ENCODE data around the gene LPAR2. TPM values are rescaled to one million over a fixed set of nuclear protein-coding genes. Genes with fewer than 3 reads are reported as not detected.

The LPAR2 gene
- polyA plus RNA-seq, 2 of the 4 experiments (the other 2 are of a cell fraction): 1.5 to 3.8 TPM

DNA sequence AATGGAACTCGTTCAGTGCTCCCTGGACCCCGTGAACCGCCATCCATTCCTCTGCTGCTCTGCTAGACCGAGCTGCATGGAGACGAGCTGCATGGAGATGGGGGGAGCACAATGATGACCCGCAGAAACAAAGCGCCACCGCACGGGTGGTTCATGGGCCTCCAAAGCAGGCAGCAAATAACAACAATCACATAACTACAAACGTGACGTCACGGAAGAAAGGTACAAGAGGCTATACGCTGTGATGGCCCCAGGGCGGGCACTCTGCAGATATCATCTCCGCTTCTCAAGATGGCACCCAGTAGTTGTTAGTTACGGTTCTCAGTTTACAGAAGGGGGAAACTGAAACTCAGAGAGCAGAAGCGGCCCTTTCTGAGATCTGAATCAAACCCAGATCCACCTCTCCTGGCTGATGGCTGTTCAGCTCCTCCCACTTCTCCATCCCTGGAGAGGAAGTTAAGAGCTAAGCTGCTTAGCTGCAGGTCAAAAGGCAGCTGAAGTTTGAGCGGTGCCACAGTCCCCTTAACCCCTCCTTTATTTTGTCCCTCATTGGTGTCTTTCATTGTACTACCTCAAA is 33.7 kb upstream of the LPAR2 start:
- peaks cover 8% of the 10 kb centered on the region; the same call in 1 of the 3 replicates for H3K4me1 ChIP-seq
- no peak overlapping the region for H3K4me3 ChIP-seq
- H3K9me3 ChIP-seq: 0 out of 3 replicates have a peak, but pooled peaks cover 5% of the 10 kb centered on the region
- DNase-seq (ENCODE audit: low read depth in 1 of 2, low spot score in 1 of 2): no peak
- CTCF ChIA-PET: interaction anchor here (1.0 to 2.2 kb wide), 3 partner anchors 8 to 130 kb away, joined by 3 to 8 read pairs (median 3); partner anchors contain the start of gene GMIP
- no peak for ATAC-seq
- no peak overlapping the region for H3K27ac ChIP-seq
- TF ChIP-seq SMC3 (IDR thresholded peaks at IDR 0.05) (no peak), CBX8 (IDR thresholded peaks at IDR 0.05) (no peak), CEBPB (IDR thresholded peaks at IDR 0.05) (no peak), EP300 (IDR thresholded peaks at IDR 0.05) (no peak), HEYL (CRISPR knock-in tag; IDR thresholded peaks at IDR 0.05) (no peak), RCOR1 (IDR thresholded peaks at IDR 0.05; ENCODE audit: low read depth, low read length) (no peak), KDM1A (IDR thresholded peaks at IDR 0.05; ENCODE audit: low read depth) (no peak), EHMT2 (IDR thresholded peaks at IDR 0.05; ENCODE audit: low read depth) (no peak), HOXB13 (CRISPR knock-in tag; IDR thresholded peaks at IDR 0.05; ENCODE audit: low read depth) (no peak), BHLHE40 (IDR thresholded peaks at IDR 0.05; ENCODE audit: low read depth, low read length) (no peak), ESRRA (IDR thresholded peaks at IDR 0.05; ENCODE audit: borderline replicate concordance, low read length) (no peak)
- TF ChIP-seq, protein P1, sequence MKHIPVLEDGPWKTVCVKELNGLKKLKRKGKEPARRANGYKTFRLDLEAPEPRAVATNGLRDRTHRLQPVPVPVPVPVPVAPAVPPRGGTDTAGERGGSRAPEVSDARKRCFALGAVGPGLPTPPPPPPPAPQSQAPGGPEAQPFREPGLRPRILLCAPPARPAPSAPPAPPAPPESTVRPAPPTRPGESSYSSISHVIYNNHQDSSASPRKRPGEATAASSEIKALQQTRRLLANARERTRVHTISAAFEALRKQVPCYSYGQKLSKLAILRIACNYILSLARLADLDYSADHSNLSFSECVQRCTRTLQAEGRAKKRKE (CRISPR knock-in tag; IDR thresholded peaks at IDR 0.05; ENCODE audit: low read depth): no peak
- POLR2A ChIA-PET: no interaction called here
- FAIRE-seq: no peak
- peak overlapping the region; percentile 72 for H3K4me2 ChIP-seq
- WGBS (ENCODE audit: missing lambda C conversion rate): 94% methylated on average over 18 of the region's 18 CpGs

DNA sequence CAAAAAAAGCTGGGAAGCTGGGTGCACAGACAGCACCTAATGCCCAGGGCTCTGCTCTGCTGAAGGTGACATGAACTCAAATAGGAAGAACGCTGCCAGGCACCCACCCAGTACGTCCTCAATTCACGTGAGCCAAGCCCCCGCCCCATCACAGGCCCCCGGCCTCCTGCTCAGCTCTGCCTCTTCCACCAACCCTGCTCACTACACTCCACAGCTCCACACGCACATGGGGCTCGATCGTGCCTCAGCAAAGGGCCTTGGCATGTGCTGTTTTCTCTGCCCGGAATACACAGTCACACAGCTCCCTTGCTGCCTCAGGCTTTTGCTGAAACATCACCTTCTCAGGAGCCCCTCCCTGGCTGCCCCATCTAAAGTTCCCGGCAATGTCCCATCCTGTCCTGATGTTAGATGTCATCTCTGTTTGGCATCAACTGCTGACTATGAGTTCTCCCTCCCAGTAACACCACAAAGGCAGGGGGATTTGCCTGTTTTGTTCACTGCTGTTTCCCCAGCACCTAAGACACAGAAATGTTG is 33.2 kb upstream of the LPAR2 start:
- Histone ChIP-seq H3K27ac (no peak overlapping the region), H3K9me3 (0 out of 3 replicates have a peak, but pooled peaks cover 5% of the 10 kb centered on the region), H3K4me2 (no peak overlapping the region), H3K4me3 (no peak overlapping the region), H3K4me1 (peaks cover 8% of the 10 kb centered on the region; the same call in 1 of the 3 replicates)
- no peak for FAIRE-seq
- 89% methylated on average over 10 of the region's 10 CpGs for WGBS (ENCODE audit: missing lambda C conversion rate)
- POLR2A ChIA-PET: interaction anchor here (0.5 kb wide), 1 partner anchor 38 kb away, joined by 5 read pairs; no protein-coding TSS in a partner anchor
- no peak for ATAC-seq
- CTCF ChIA-PET: interaction anchor here (2.2 kb wide), 1 partner anchor 17 kb away, joined by 8 read pairs; the partner anchor contains the start of gene GMIP
- DNase-seq (ENCODE audit: low read depth in 1 of 2, low spot score in 1 of 2): no peak
- no peak for TF ChIP-seq POLR2AphosphoS2 (conservative IDR thresholded peaks at IDR 0.05; ENCODE audit: low read length)
- no peak for TF ChIP-seq ELK1 (IDR thresholded peaks at IDR 0.05; ENCODE audit: low read depth, low read length)
- TF ChIP-seq HMGXB4 (CRISPR knock-in tag; IDR thresholded peaks at IDR 0.05; ENCODE audit: borderline replicate concordance): no peak

- WGBS (ENCODE audit: missing lambda C conversion rate): 92% methylated on average over 14 of the region's 17 CpGs
- H3K4me1 ChIP-seq: peaks cover 8% of the 10 kb centered on the region; the same call in 1 of the 3 replicates
- CTCF ChIA-PET: interaction anchor here (1.6 to 2.5 kb wide), 4 partner anchors 9 to 127 kb away, joined by 4 to 11 read pairs (median 6); partner anchors contain the start of gene GMIP
Measured at GRCh38 chr19:19659646-19660245, 31.7 kb upstream of the LPAR2 start.

More at GRCh38 chr19:19659646-19660245, 31.7 kb upstream of the LPAR2 start:
- TF ChIP-seq HEYL (CRISPR knock-in tag; IDR thresholded peaks at IDR 0.05): no peak
- no peak for TF ChIP-seq BHLHE40 (IDR thresholded peaks at IDR 0.05; ENCODE audit: low read depth, low read length)
- TF ChIP-seq HMGXB4 (CRISPR knock-in tag; IDR thresholded peaks at IDR 0.05; ENCODE audit: borderline replicate concordance): no peak
- no peak for TF ChIP-seq EP300 (IDR thresholded peaks at IDR 0.05)
- no peak for TF ChIP-seq ZSCAN20 (CRISPR knock-in tag; IDR thresholded peaks at IDR 0.05)
- no peak for TF ChIP-seq HES2 (IDR thresholded peaks at IDR 0.05)
- no peak for TF ChIP-seq JUNB (IDR thresholded peaks at IDR 0.05)
- no peak for TF ChIP-seq NR3C1 (IDR thresholded peaks at IDR 0.05)
- no peak for TF ChIP-seq BCL3 (IDR thresholded peaks at IDR 0.05)
- no peak for TF ChIP-seq MAFK (IDR thresholded peaks at IDR 0.05; ENCODE audit: partially characterized antibody)
- TF ChIP-seq FOSL2 (IDR thresholded peaks at IDR 0.05): no peak
- no peak for TF ChIP-seq FOSL2 (CRISPR knock-in tag; IDR thresholded peaks at IDR 0.05)
- no peak for TF ChIP-seq ZFP36 (IDR thresholded peaks at IDR 0.05; ENCODE audit: borderline replicate concordance, partially characterized antibody)
- no peak for FAIRE-seq
- Histone ChIP-seq H3K4me2 (no peak overlapping the region), H3K27ac (no peak overlapping the region), H3K4me3 (no peak overlapping the region), H3K9me3 (no peaks in the 10 kb centered on the region)
- no peak for DNase-seq (ENCODE audit: low read depth in 1 of 2, low spot score in 1 of 2)
- POLR2A ChIA-PET: no interaction called here
- ATAC-seq: no peak

All from A549 (cell line).